Heart right ventricle (tissue), 16 donors: ENCODE data around the gene ITPR2. TPM values are rescaled to one million over a fixed set of nuclear protein-coding genes. Genes with fewer than 3 reads are reported as not detected.
A peak's percentile ranks its signal among the peaks of the same experiment; 100 is the strongest.

Source experiments
- ATAC-seq, 8 donors: fragments of 200-7000 bp; cut with Tn5 transposase; one replicate each; pipeline ENCODE4 v1.9.1; 2020; ENCODE audit warnings: mild to moderate bottlenecking in 8 of 8, moderate library complexity in 8 of 8, moderate number of reproducible peaks in 1 of 8
- DNase-seq, 2 donors: peaks; one replicate each; pipeline ENCODE4 v3.0.0-alpha.2; 2020
- H3K27ac ChIP-seq, 10 donors: fragments of 200-600 bp; sonication (generic) in 2 of 10; one replicate each; pipeline versions ENCODE4 v1.5.0 to v1.8.0; 2020 to 2022; ENCODE audit warnings: mild to moderate bottlenecking in 3 of 10
- H3K27me3 ChIP-seq, 7 donors: fragments of 200-600 bp; one replicate each; pipeline ENCODE4 v1.8.0; 2021 to 2022; ENCODE audit warnings: mild to moderate bottlenecking in 2 of 7
- H3K36me3 ChIP-seq, 9 donors: fragments of 200-600 bp; sonication (generic) in 1 of 9; one replicate each; pipeline versions ENCODE4 v1.5.0 to v1.8.0; 2020 to 2022; ENCODE audit warnings: mild to moderate bottlenecking in 2 of 9
- H3K4me1 ChIP-seq, 9 donors: fragments of 200-600 bp; sonication (generic) in 1 of 9; one replicate each; pipeline versions ENCODE4 v1.5.0 to v1.8.0; 2020 to 2022; ENCODE audit warnings: mild to moderate bottlenecking in 4 of 9
- H3K4me3 ChIP-seq, 10 donors: fragments of 200-600 bp; sonication (generic) in 2 of 10; one replicate each; pipeline versions ENCODE4 v1.5.0 to v1.8.0; 2020 to 2022; ENCODE audit warnings: mild to moderate bottlenecking in 7 of 10, moderate library complexity in 2 of 10
- H3K9me3 ChIP-seq, 11 donors: fragments of 200-600 bp in 10 of 11; sonication (generic) in 2 of 11; one replicate each; pipeline versions ENCODE4 v1.5.0 to v1.8.0; 2013 to 2022; ENCODE audit warnings: mild to moderate bottlenecking in 2 of 11, control low read depth in 1 of 11, moderate library complexity in 1 of 11
- WGBS, 2 donors: extraction: QIAGEN DNeasy Blood & Tissue Kit; methylation state at CpG; one replicate each; pipeline ENCODE4 v1.1.7; 2013; ENCODE audit warnings: inconsistent platforms in 1 of 2; 5-methylcytosine and 5-hydroxymethylcytosine counted together
- intact Hi-C, 10 donors: fragments of 100-400 bp; cut with DNase I; formaldehyde crosslinking; loops; one replicate each; pipeline versions ENCODE4 v1.11.1 to v1.14.2; 2022
- polyA plus RNA-seq, 2 donors: library from polyadenylated mRNA; stranded (reverse); fragments of 200-250 nt; gene quantifications; one replicate each; pipeline ENCODE4 v1.2.3, GENCODE V29; 2013
- total RNA-seq, 10 donors: library from RNA; stranded (reverse); fragmentation: NEBNext Ultra II Directional in 3 of 10; extraction: Animal tissue kit (Norgen Biotek cat#: 25700) in 3 of 10; gene quantifications; one replicate each; pipeline versions ENCODE4 v1.2.1 to v1.2.4, GENCODE V29; 2021 to 2023
- TF ChIP-seq, protein P1 (sequence below), 9 donors: fragments of 200-600 bp; sonication (generic) in 2 of 9; IDR thresholded peaks; one replicate each; pipeline versions ENCODE4 v1.5.0 to v1.8.0; 2021 to 2022; ENCODE audit warnings: antibody characterized with exemption in 9 of 9, mild to moderate bottlenecking in 5 of 9, moderate library complexity in 1 of 9
- donor health status: Arrhythmogenic right ventricular cardiomyopathy.
- donor health status: ischemic (EF 13 %, LVEDD 7.1; RV severe dilation, severe dysfunction).
- donor health status: healthy with polysubstance abuse.
- donor health status: DM: no; HTN: yes; CAD: no.
- donor health status: DM: no; HTN: no; CAD: no.
- donor health status: ischemic (EF 25% LVEDD 6.9; RV normal size, moderate dysfunction).
- donor health status: ischemic (EF 25% LVEDD 5.7; RV mildly dilated, moderate dysfunction).
- donor health status: healthy.
- donor health status: DM: yes; HTN: yes; CAD: no.
- donor health status: Ischemic cardiomyopathy.
- donor health status: ischemic (EF 35%, LVEDD 5.7; RV mildly dilated, moderate dysfunction).
- donor health status: nonischemic (EF 11% LVEDD 7.7; RV severe dilation, severe dysfunction).
- donor health status: DM: yes; HTN: yes; CAD: no.
- donor health status: PGD.
- donor health status: ischemic (EF 29% LVEDD 5.4; RV normal size, mild dysfunction).
- donor health status: nonischemic (EF 23%, LVEDD 6.1; RV moderate dilation, normal function).

Gene ITPR2
- total and polyA plus RNA-seq, 12 donors: 2.0 to 18.9 (median 14.3) TPM

DNA sequence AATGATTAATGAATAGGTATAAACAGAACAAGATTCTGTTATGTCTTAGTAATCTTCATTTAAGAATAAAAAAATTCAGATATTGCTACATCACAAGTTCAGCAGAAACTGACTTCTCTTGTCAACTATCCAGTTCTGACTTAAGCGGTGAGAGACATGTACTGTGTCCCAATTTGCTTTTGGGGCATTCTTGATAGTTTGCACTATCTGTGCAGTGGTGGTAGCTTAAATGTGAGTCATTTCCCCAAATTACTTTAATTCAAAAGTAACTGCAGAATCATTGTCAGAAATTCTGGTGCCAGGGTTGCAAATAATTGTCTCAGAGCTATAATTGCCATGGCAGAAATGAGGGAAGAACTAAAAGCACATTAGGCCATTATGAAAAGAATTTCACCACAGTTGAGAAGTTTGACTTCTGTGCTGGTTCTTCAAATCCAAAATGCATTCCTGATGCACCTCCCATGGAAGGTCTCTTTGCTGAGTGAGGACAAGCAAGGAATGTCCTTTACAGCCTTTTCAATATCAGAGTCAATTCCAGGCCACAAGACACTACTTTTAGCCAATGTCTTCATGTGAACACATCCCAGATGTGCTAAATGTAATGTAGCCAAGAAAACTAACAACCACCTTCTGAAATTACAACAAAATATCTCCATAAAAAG is 332.9 kb downstream of the ITPR2 start:
- ATAC-seq: peak in 2 of 8 donors; percentile 42 to 45
- Histone ChIP-seq H3K27ac (peak overlapping the region in 1 of 10 donors; percentile 7), H3K9me3 (no peaks in the 10 kb centered on the region), H3K27me3 (no peaks in the 10 kb centered on the region), H3K4me1 (peaks cover 0 to 8% (median 0%) of the 10 kb centered on the region in 9 donors), H3K4me3 (no peak overlapping the region), H3K36me3 (peaks cover 0 to 5% (median 0%) of the 10 kb centered on the region in 9 donors)
- 78 to 84% methylated on average over 1 of the region's 1 CpG for WGBS, 2 donors
- intact Hi-C loops: no loop called here
- TF ChIP-seq, protein P1, sequence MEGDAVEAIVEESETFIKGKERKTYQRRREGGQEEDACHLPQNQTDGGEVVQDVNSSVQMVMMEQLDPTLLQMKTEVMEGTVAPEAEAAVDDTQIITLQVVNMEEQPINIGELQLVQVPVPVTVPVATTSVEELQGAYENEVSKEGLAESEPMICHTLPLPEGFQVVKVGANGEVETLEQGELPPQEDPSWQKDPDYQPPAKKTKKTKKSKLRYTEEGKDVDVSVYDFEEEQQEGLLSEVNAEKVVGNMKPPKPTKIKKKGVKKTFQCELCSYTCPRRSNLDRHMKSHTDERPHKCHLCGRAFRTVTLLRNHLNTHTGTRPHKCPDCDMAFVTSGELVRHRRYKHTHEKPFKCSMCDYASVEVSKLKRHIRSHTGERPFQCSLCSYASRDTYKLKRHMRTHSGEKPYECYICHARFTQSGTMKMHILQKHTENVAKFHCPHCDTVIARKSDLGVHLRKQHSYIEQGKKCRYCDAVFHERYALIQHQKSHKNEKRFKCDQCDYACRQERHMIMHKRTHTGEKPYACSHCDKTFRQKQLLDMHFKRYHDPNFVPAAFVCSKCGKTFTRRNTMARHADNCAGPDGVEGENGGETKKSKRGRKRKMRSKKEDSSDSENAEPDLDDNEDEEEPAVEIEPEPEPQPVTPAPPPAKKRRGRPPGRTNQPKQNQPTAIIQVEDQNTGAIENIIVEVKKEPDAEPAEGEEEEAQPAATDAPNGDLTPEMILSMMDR (IDR thresholded peaks at IDR 0.05): no peak
- DNase-seq: no peak

DNA sequence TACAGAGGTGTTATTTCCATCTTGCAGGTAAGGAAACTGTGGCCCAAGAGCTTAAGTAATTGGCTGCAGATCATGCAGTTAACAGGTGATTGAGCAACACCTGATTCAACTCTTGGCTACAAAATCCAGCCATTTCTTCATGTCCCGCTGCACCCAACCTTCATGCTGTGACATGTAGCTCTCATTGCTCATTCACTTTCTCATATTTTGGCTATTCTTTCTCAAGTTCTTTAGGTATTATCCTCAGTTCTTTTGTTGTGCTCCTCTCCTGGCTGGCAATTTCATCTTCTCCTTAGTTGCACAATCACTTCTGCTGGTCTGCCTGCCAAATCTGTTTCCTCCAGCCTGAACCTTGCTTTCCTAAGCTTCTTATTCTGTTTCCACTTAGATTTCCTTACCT is 336.8 kb downstream of the ITPR2 start:
- no peaks in the 10 kb centered on the region for H3K9me3 ChIP-seq
- H3K4me3 ChIP-seq: no peak overlapping the region
- H3K27ac ChIP-seq: no peak overlapping the region
- TF ChIP-seq, protein P1 (IDR thresholded peaks at IDR 0.05): no peak
- ATAC-seq (no peak), DNase-seq (no peak)
- WGBS, 2 donors: 96 to 100% methylated on average over 1 of the region's 1 CpG
- peaks cover 0 to 27% (median 0%) of the 10 kb centered on the region in 9 donors for H3K36me3 ChIP-seq
- intact Hi-C loops: no loop called here
- peaks cover 0 to 13% (median 0%) of the 10 kb centered on the region in 9 donors for H3K4me1 ChIP-seq
- no peaks in the 10 kb centered on the region for H3K27me3 ChIP-seq

DNA sequence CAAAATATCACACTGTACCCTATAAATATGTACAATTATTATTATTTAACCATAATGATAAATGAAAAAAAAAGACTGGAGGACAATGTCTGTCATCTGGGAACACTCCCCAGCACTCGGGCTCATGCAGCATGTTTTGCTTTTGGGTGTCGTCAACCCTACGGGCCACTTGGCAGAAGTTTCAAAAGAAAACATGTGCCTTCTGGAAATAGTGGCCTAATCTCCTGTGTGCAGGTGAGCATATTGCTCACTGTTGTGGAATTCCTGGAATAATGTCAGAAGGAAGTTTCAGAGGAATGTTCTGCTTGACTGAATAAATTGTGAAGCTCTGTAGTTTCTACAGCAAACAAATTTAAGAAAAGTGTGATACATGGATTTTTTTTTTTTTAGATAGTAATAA is 339.3 kb downstream of the ITPR2 start:
- Histone ChIP-seq H3K27me3 (no peaks in the 10 kb centered on the region), H3K36me3 (peaks cover 0 to 45% (median 0%) of the 10 kb centered on the region in 9 donors), H3K9me3 (no peaks in the 10 kb centered on the region), H3K4me1 (peaks cover 0 to 5% (median 0%) of the 10 kb centered on the region in 9 donors), H3K27ac (no peak overlapping the region), H3K4me3 (no peak overlapping the region)
- no peak for ATAC-seq
- TF ChIP-seq, protein P1 (IDR thresholded peaks at IDR 0.05): no peak
- WGBS, 2 donors: 47 to 50% methylated on average over 3 of the region's 3 CpGs
- no peak for DNase-seq
- intact Hi-C loops: no loop called here

DNA sequence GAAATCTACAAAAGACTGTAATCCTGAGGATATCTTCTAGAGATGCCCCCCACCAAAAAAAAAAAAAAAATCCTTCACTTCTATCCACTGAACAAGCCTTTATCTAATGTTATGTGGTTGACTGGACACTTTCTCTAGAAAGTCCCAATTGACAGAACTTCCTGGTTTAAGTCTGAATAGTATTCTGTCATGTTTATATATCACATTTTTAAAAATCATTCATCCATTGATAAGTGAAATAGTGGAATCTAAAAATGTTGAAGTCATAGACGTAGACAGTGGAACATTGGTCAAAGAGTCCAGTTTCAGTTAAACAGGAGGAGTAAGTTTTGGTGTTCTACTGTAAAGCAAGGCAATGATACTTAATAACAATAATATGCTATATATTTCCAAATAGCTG is 340.6 kb downstream of the ITPR2 start:
- ATAC-seq: no peak
- no peak for DNase-seq
- WGBS, 2 donors: 89 to 100% methylated on average over 1 of the region's 1 CpG
- Histone ChIP-seq H3K27ac (no peak overlapping the region), H3K27me3 (no peaks in the 10 kb centered on the region), H3K4me3 (no peak overlapping the region), H3K36me3 (peaks cover 0 to 45% (median 0%) of the 10 kb centered on the region in 9 donors), H3K9me3 (no peaks in the 10 kb centered on the region), H3K4me1 (peaks cover 0 to 5% (median 0%) of the 10 kb centered on the region in 9 donors)
- intact Hi-C loops: no loop called here
- TF ChIP-seq, protein P1 (IDR thresholded peaks at IDR 0.05): no peak
